PC-9 (cell line): ENCODE results near the gene TGIF1. TPM values are rescaled to one million over a fixed set of nuclear protein-coding genes. Genes with fewer than 3 reads are reported as not detected.

Experiments used
- BruUV-seq: library from RNA; stranded (reverse); fragments of 400-500 nt; replicated peaks from 2 replicates; lab custom pipeline; 2021; lab: Mats Ljungman, UMichigan
- CTCF ChIA-PET: fragments of 300-600 bp; sonication (Branson Sonifier 250); formaldehyde crosslinking; loops from one replicate; lab custom pipeline; 2022; ENCODE audit warnings: antibody characterized with exemption; lab: Charles Lee
- POLR2A ChIA-PET: fragments of 300-600 bp; sonication (Branson Sonifier 250); formaldehyde crosslinking; loops from one replicate; lab custom pipeline; 2022; ENCODE audit warnings: antibody characterized with exemption; ENCODE audit not compliant: unreplicated experiment; lab: Charles Lee
- DNase-seq, 2 experiments: peaks; one replicate each; pipeline versions ENCODE4 v3.0.0 to v3.0.0-alpha.2; 2015 to 2022; ENCODE audit warnings: mixed read lengths in 1 of 2
- H2AFZ ChIP-seq: fragments of 200-600 bp; sonication (generic); 2 replicates; pipeline ENCODE4 v1.8.1; 2017; ENCODE audit warnings: antibody characterized with exemption
- H3F3A ChIP-seq: fragments of 200-600 bp; sonication (generic); 2 replicates; pipeline ENCODE4 v1.8.1; 2017; ENCODE audit warnings: antibody characterized with exemption, mild to moderate bottlenecking, low read depth; ENCODE audit not compliant: insufficient read depth
- H3K27ac ChIP-seq: fragments of 200-600 bp; sonication (generic); 2 replicates; pipeline ENCODE4 v1.6.1; 2016; ENCODE audit warnings: mixed run types
- H3K27me3 ChIP-seq: fragments of 200-600 bp; sonication (generic); 2 replicates; pipeline ENCODE4 v1.6.1; 2016; ENCODE audit warnings: low read depth, mixed run types; ENCODE audit not compliant: insufficient read depth
- H3K36me3 ChIP-seq: fragments of 200-600 bp; sonication (generic); 2 replicates; pipeline ENCODE4 v1.6.1; 2016; ENCODE audit warnings: low read depth, mixed run types
- H3K4me1 ChIP-seq: fragments of 200-600 bp; sonication (generic); replicated peaks from 2 replicates; pipeline ENCODE4 v1.6.1; 2016; ENCODE audit warnings: mixed run types; ENCODE audit not compliant: insufficient read depth
- H3K4me2 ChIP-seq: fragments of 200-600 bp; sonication (generic); 2 replicates; pipeline ENCODE4 v1.6.1; 2017; ENCODE audit warnings: mixed run types
- H3K4me3 ChIP-seq: fragments of 200-600 bp; sonication (generic); 2 replicates; pipeline ENCODE4 v1.6.1; 2016; ENCODE audit warnings: mixed run types
- H3K79me2 ChIP-seq: fragments of 200-600 bp; sonication (generic); 2 replicates; pipeline ENCODE4 v1.6.1; 2017; ENCODE audit warnings: low read depth, mixed run types
- H3K9me2 ChIP-seq: fragments of 200-600 bp; sonication (generic); 2 replicates; pipeline ENCODE4 v1.8.1; 2017; ENCODE audit warnings: mild to moderate bottlenecking; ENCODE audit not compliant: insufficient read depth
- H3K9me3 ChIP-seq: fragments of 200-600 bp; sonication (generic); 2 replicates; pipeline ENCODE4 v1.8.1; 2016; ENCODE audit warnings: low read depth; ENCODE audit not compliant: insufficient read depth
- H4K20me1 ChIP-seq: fragments of 200-600 bp; sonication (generic); 2 replicates; pipeline ENCODE4 v1.8.1; 2017; ENCODE audit not compliant: insufficient read depth
- EZH2 ChIP-seq: fragments of 200-600 bp; sonication (generic); IDR thresholded peaks from 2 replicates; pipeline ENCODE4 v1.8.0; 2017; ENCODE audit warnings: antibody characterized with exemption, low read depth
- intact Hi-C: fragments of 100-400 bp; cut with micrococcal nuclease; formaldehyde crosslinking; loops from one replicate; pipeline ENCODE4 v1.10.0; 2022; ENCODE audit not compliant: unreplicated experiment
- total RNA-seq: library from RNA; stranded (reverse); gene quantifications from 2 replicates; pipeline ENCODE4 v1.2.3, GENCODE V29; 2021
- TF ChIP-seq, protein P1 (sequence below): fragments of 200-600 bp; sonication (generic); conservative IDR thresholded peaks from 2 replicates; pipeline ENCODE4 v1.6.1; 2017; ENCODE audit warnings: mixed run types, antibody characterized with exemption, mild to moderate bottlenecking, moderate library complexity

TGIF1 gene
- total RNA-seq, 1 experiment from 2014 or later = 203 TPM

DNA sequence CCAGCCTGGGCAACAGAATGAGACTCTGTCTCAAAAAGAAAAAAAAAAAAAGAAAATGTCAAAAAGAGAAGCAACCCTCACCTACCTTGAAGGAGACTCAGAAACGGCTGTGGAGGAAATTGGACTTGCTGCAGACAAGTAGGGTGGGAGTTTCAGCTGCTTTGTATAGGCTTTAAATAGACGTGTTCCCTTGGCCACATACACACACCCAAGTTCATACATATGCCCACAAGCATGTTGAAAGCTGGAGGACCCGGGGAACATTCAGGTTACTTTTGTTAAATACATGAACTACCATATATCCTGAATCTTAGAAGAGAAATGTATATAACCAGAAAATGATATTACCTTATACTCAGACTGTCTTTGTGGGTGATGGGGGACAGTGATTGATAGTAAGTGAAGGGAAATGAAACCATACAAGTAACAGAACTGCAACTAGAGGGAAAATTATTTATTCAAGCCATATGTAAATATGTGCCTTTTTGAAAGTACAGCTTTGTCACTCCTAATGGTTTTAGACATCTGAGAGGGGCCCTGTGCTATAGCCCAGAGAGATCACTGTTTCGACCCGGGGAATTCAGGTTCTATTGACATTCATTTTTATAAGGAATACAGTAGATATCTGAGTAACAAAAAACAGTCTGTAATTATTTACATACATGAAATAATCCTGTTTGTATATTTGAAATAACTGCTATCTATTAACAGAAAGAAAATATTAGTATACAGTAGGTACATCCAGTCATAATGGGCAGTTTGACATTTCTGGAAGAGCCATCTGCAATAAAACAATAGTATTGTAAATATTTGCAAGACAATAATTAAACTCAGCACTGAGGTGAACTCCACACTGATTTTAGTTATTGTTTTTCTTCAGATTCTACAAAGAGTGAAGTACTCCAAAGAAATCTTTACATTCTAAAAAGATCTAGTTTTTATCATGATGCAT, 48.0 kb upstream of the TGIF1 start:
- DNase-seq = no peak
- H3F3A ChIP-seq = peaks cover 10% of the 10 kb centered on the region
- TF ChIP-seq, protein P1, sequence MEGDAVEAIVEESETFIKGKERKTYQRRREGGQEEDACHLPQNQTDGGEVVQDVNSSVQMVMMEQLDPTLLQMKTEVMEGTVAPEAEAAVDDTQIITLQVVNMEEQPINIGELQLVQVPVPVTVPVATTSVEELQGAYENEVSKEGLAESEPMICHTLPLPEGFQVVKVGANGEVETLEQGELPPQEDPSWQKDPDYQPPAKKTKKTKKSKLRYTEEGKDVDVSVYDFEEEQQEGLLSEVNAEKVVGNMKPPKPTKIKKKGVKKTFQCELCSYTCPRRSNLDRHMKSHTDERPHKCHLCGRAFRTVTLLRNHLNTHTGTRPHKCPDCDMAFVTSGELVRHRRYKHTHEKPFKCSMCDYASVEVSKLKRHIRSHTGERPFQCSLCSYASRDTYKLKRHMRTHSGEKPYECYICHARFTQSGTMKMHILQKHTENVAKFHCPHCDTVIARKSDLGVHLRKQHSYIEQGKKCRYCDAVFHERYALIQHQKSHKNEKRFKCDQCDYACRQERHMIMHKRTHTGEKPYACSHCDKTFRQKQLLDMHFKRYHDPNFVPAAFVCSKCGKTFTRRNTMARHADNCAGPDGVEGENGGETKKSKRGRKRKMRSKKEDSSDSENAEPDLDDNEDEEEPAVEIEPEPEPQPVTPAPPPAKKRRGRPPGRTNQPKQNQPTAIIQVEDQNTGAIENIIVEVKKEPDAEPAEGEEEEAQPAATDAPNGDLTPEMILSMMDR = no peak
- no peak for TF ChIP-seq EZH2
- no peaks in the 10 kb centered on the region for H3K27me3 ChIP-seq
- POLR2A ChIA-PET = interaction anchor here (0.7 kb wide), 1 partner anchor 43 kb away, joined by 7 read pairs; no protein-coding TSS in a partner anchor
- no peaks in the 10 kb centered on the region for H3K79me2 ChIP-seq
- H3K9me3 ChIP-seq = peaks cover 8% of the 10 kb centered on the region
- H3K27ac ChIP-seq = no peak overlapping the region
- H3K4me1 ChIP-seq = peaks cover 17% of the 10 kb centered on the region
- H3K4me3 ChIP-seq = no peak overlapping the region
- H3K4me2 ChIP-seq = no peak overlapping the region
- BruUV-seq = no TSS peak
- no peak overlapping the region for H2AFZ ChIP-seq
- CTCF ChIA-PET = interaction anchor here (0.7 kb wide), 1 partner anchor 12 kb away, joined by 4 read pairs; no protein-coding TSS in a partner anchor
- H4K20me1 ChIP-seq = no peaks in the 10 kb centered on the region
- no peaks in the 10 kb centered on the region for H3K9me2 ChIP-seq
- intact Hi-C loops = no loop called here
- no peaks in the 10 kb centered on the region for H3K36me3 ChIP-seq

DNA sequence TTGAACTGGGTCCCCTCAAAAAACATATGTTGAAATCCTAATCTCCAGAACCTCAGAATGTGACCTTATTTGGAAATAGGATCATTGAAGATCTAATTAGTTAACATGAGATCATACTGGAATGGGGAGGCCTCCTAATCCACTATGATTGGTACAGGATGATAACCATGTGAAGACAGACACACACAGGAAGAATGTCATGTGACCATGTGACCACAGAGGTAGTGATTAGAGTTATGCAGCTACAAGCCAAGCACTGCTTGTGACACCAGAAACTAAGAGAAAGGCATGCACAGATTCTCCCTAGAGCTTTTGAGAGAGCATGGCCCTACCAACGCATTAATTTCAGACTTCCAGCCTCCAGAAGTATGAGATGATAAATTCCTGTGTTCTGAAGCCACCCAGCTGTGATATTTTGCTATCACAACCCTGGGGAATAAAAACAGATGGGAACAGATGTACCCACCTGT, 47.0 kb upstream of the TGIF1 start:
- CTCF ChIA-PET = no interaction called here
- Histone ChIP-seq H3K36me3 (no peaks in the 10 kb centered on the region), H3K79me2 (no peaks in the 10 kb centered on the region), H3K9me3 (peaks cover 8% of the 10 kb centered on the region), H3K27me3 (no peaks in the 10 kb centered on the region), H3K4me2 (no peak overlapping the region), H4K20me1 (no peaks in the 10 kb centered on the region), H3K27ac (no peak overlapping the region), H3K9me2 (no peaks in the 10 kb centered on the region), H3K4me3 (no peak overlapping the region), H3F3A (peaks cover 1% of the 10 kb centered on the region; the same call in 1 of the 2 replicates), H3K4me1 (peaks cover 6% of the 10 kb centered on the region; the same call in 1 of the 2 replicates), H2AFZ (no peak overlapping the region)
- TF ChIP-seq EZH2 = no peak
- TF ChIP-seq, protein P1 = no peak
- no peak for DNase-seq
- intact Hi-C loops = no loop called here
- POLR2A ChIA-PET = no interaction called here
- no TSS peak for BruUV-seq

DNA sequence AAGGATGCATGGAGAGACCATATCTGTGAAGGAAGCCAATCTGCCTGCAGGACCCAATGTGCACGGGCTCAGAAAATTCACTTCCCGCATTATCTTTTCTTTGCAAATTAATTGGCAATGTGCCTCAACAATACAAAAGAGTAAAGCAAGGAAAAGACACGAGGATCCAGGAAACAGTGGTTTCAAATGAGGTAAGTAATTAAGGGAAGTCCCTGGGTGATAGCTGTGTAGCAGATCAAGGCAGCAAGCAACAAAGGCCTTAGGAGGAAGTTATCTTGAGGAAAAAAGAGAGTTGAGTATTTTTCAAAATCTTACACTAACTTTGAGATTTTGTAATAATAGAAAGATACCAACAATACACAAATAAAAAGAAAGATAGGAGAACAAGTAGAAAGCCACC, 44.3 kb upstream of the TGIF1 start:
- DNase-seq = no peak
- ChIA-PET CTCF (no interaction called here), POLR2A (interaction anchor here (0.5 to 0.7 kb wide), 2 partner anchors 22 to 188 kb away, joined by 4 to 17 read pairs; no protein-coding TSS in a partner anchor)
- no peak for TF ChIP-seq EZH2
- TF ChIP-seq, protein P1 = no peak
- Histone ChIP-seq H3K9me3 (peaks cover 8% of the 10 kb centered on the region), H3K36me3 (no peaks in the 10 kb centered on the region), H2AFZ (no peak overlapping the region), H3F3A (peaks cover 27% of the 10 kb centered on the region), H3K79me2 (peaks cover 8% of the 10 kb centered on the region; the same call in 1 of the 2 replicates), H3K4me2 (no peak overlapping the region), H3K27me3 (no peaks in the 10 kb centered on the region), H3K4me1 (peaks cover 27% of the 10 kb centered on the region), H3K27ac (no peak overlapping the region), H4K20me1 (no peaks in the 10 kb centered on the region), H3K9me2 (no peaks in the 10 kb centered on the region), H3K4me3 (no peak overlapping the region)
- intact Hi-C loops = no loop called here
- BruUV-seq = no TSS peak
